Endodermal cell (in vitro differentiated cells): Measurements from ENCODE around the gene MROH9. TPM values are rescaled to one million over a fixed set of nuclear protein-coding genes. Genes with fewer than 3 reads are reported as not detected.

Source experiments
- DNase-seq: peaks from one replicate; pipeline ENCODE4 v3.0.0-alpha.2; 2017
- H3K27ac ChIP-seq: 2 replicates; pipeline ENCODE4 v1.5.1; 2013; ENCODE audit warnings: mild to moderate bottlenecking, low read depth, low read length, moderate library complexity
- H3K27me3 ChIP-seq: 2 replicates; pipeline ENCODE4 v1.6.1; 2013; ENCODE audit warnings: mild to moderate bottlenecking, low read length, moderate library complexity; ENCODE audit not compliant: insufficient read depth, control insufficient read depth, poor library complexity, severe bottlenecking
- H3K36me3 ChIP-seq: 2 replicates; pipeline ENCODE4 v1.7.0; 2013; ENCODE audit warnings: mild to moderate bottlenecking, low read length, moderate library complexity; ENCODE audit not compliant: control insufficient read depth, insufficient read depth
- H3K4me1 ChIP-seq: one replicate; pipeline ENCODE4 v1.7.0; 2013; ENCODE audit warnings: low read length; ENCODE audit not compliant: control insufficient read depth, insufficient read depth
- H3K4me3 ChIP-seq: 2 replicates; pipeline ENCODE4 v1.5.1; 2013; ENCODE audit warnings: mild to moderate bottlenecking, low read length, moderate library complexity
- H3K9ac ChIP-seq: 2 replicates; pipeline ENCODE4 v1.6.1; 2013; ENCODE audit warnings: mild to moderate bottlenecking, low read length, moderate library complexity; ENCODE audit not compliant: poor library complexity, severe bottlenecking; ENCODE audit errors: extremely low read depth
- H3K9me3 ChIP-seq: 2 replicates; pipeline ENCODE4 v1.6.1; 2013; ENCODE audit warnings: mild to moderate bottlenecking, low read length, moderate library complexity; ENCODE audit not compliant: control insufficient read depth
- H3K27ac Mint-ChIP-seq: 2 replicates; pipeline ENCODE4 v1.8.0; 2020; ENCODE audit warnings: mixed read lengths
- H3K27me3 Mint-ChIP-seq: 2 replicates; pipeline ENCODE4 v1.8.0; 2021; ENCODE audit warnings: mild to moderate bottlenecking, mixed read lengths; ENCODE audit not compliant: insufficient read depth
- H3K36me3 Mint-ChIP-seq: 2 replicates; pipeline ENCODE4 v1.8.0; 2020; ENCODE audit warnings: low read depth, mixed read lengths
- H3K4me1 Mint-ChIP-seq: 2 replicates; pipeline ENCODE4 v1.8.0; 2020; ENCODE audit warnings: mixed read lengths
- H3K4me3 Mint-ChIP-seq: 2 replicates; pipeline ENCODE4 v1.8.0; 2020; ENCODE audit warnings: mild to moderate bottlenecking, moderate library complexity, mixed read lengths
- H3K9me3 Mint-ChIP-seq: 2 replicates; pipeline ENCODE4 v1.8.0; 2020; ENCODE audit warnings: mild to moderate bottlenecking, mixed read lengths
- CTCF ChIP-seq: fragments of 200-600 bp; sonication (generic); conservative IDR thresholded peaks from 2 replicates; pipeline ENCODE4 v1.5.0; 2021; ENCODE audit warnings: antibody characterized with exemption, mild to moderate bottlenecking
- WGBS, 2 experiments: methylation state at CpG; one replicate each; pipeline versions ENCODE4 v1.1.5 to v1.1.7; 2013; ENCODE audit warnings: missing lambda C conversion rate in 2 of 2, mixed read lengths in 1 of 2; ENCODE audit not compliant: insufficient coverage in 1 of 2, insufficient read length in 1 of 2; 5-methylcytosine and 5-hydroxymethylcytosine counted together
- total RNA-seq, 2 donors: library from RNA; stranded (reverse); fragmentation: NEBNext Ultra II Directional in 1 of 2; extraction: Animal tissue kit (Norgen Biotek cat#: 25700) in 1 of 2; gene quantifications; 2 replicates in 1 of 2; 3 replicates in 1 of 2; pipeline ENCODE4 v1.2.1, GENCODE V29; 2021

Gene MROH9
- total RNA-seq, 2 donors from 2014 or later = not detected

GRCh38 chr1:171084870-171085269 lies 149.5 kb downstream of the MROH9 start:
- Mint-ChIP-seq H3K4me3 (no peak overlapping the region), H3K36me3 (no peaks in the 10 kb centered on the region), H3K27me3 (no peaks in the 10 kb centered on the region), H3K4me1 (no peaks in the 10 kb centered on the region), H3K9me3 (no peaks in the 10 kb centered on the region), H3K27ac (no peak overlapping the region)
- H3K9me3 ChIP-seq = no peaks in the 10 kb centered on the region
- H3K36me3 ChIP-seq = no peaks in the 10 kb centered on the region
- H3K4me3 ChIP-seq = no peak overlapping the region
- H3K27ac ChIP-seq = no peak overlapping the region
- no peak for DNase-seq
- no peak for TF ChIP-seq CTCF
- no peak overlapping the region for H3K9ac ChIP-seq
- no peaks in the 10 kb centered on the region for H3K4me1 ChIP-seq
- WGBS, 2 experiments = 81 to 100% methylated on average over 1 to 2 of the region's 2 CpGs
- H3K27me3 ChIP-seq = no peaks in the 10 kb centered on the region

- H3K36me3 Mint-ChIP-seq = no peaks in the 10 kb centered on the region
- no peaks in the 10 kb centered on the region for H3K9me3 Mint-ChIP-seq
- no peak overlapping the region for H3K4me3 Mint-ChIP-seq
- no peaks in the 10 kb centered on the region for H3K27me3 ChIP-seq
- DNase-seq = no peak
- no peaks in the 10 kb centered on the region for H3K4me1 ChIP-seq
- no peak overlapping the region for H3K27ac ChIP-seq
- TF ChIP-seq CTCF = no peak
- no peak overlapping the region for H3K9ac ChIP-seq
- H3K27ac Mint-ChIP-seq = no peak overlapping the region
- H3K9me3 ChIP-seq = no peaks in the 10 kb centered on the region
- no peaks in the 10 kb centered on the region for H3K4me1 Mint-ChIP-seq
- H3K27me3 Mint-ChIP-seq = no peaks in the 10 kb centered on the region
- no peaks in the 10 kb centered on the region for H3K36me3 ChIP-seq
- no peak overlapping the region for H3K4me3 ChIP-seq
These were observed 152.6 kb downstream of the MROH9 start for GRCh38 chr1:171087896-171088295.

GRCh38 chr1:171090604-171091003 lies 155.3 kb downstream of the MROH9 start, which contains the start of gene FMO3:
Gene FMO3, plus strand, starts transcription at chr1:171090905. Its CDS starts 1,754 bp downstream, at chr1:171092659.
- no peaks in the 10 kb centered on the region for H3K9me3 ChIP-seq
- no peaks in the 10 kb centered on the region for H3K36me3 Mint-ChIP-seq
- H3K4me3 ChIP-seq = no peak within 1 kb of the TSS
- H3K9ac ChIP-seq = no peak within 1 kb of the TSS
- H3K4me3 Mint-ChIP-seq = no peak within 1 kb of the TSS
- no peak within 1 kb of the TSS for H3K27ac Mint-ChIP-seq
- no peak for DNase-seq
- H3K9me3 Mint-ChIP-seq = no peaks in the 10 kb centered on the region
- no peaks in the 10 kb centered on the region for H3K4me1 Mint-ChIP-seq
- H3K27me3 Mint-ChIP-seq = no peaks in the 10 kb centered on the region
- 91% methylated on average over 5 of the region's 5 CpGs for WGBS, 2 experiments
- no peaks in the 10 kb centered on the region for H3K27me3 ChIP-seq
- H3K4me1 ChIP-seq = no peaks in the 10 kb centered on the region
- H3K36me3 ChIP-seq = no peaks in the 10 kb centered on the region
- H3K27ac ChIP-seq = no peak within 1 kb of the TSS
- TF ChIP-seq CTCF = no peak
